ENCODE results near the gene LNPK.
"Not testable (repeated sequence)": the region's sequence is repeated elsewhere in the genome, so short reads cannot be mapped to it uniquely, and the experiment has no call there.

Gene LNPK

DNA sequence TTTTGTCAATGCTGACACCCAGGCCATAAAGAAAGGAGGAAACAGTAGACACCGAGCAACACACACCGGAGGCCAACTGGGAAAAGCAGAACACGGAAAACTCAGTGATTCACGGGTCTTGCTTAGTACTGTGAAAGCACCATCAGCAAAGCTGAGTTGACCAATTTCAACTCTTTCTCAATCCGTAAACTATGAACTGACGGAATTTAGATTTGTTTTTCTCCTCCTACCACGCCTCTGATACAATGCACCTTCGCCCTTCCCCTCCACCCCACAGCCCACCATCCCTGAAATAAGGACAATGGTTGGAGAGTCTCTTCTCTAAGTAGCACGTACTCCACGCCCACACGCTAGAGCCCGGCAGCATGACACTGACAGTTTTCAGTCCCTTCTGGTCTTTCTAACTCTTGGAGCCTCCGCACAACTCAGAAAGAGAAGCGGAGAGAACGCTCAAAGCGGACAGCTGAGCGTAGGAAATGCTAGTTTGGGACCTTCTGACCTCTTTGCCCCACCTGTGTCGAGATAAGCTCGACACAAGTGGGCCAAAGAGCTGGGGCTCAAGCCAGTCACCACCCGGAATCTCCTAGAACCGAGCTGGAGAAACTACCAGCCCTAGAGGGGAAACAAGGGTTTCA, 669 bp downstream of the LNPK start:
- no peaks in the 10 kb centered on the region for H3K9me3 Mint-ChIP-seq (ENCODE audit: low read depth)
- H3K36me3 Mint-ChIP-seq: peaks cover 2% of the 10 kb centered on the region
- H3K27ac Mint-ChIP-seq: peak overlapping the region; percentile 67
- H3K4me3 Mint-ChIP-seq: peak overlapping the region; percentile 99
- no peaks in the 10 kb centered on the region for H3K27me3 Mint-ChIP-seq
- H3K4me1 Mint-ChIP-seq (ENCODE audit: low read depth): peaks cover 29% of the 10 kb centered on the region

DNA sequence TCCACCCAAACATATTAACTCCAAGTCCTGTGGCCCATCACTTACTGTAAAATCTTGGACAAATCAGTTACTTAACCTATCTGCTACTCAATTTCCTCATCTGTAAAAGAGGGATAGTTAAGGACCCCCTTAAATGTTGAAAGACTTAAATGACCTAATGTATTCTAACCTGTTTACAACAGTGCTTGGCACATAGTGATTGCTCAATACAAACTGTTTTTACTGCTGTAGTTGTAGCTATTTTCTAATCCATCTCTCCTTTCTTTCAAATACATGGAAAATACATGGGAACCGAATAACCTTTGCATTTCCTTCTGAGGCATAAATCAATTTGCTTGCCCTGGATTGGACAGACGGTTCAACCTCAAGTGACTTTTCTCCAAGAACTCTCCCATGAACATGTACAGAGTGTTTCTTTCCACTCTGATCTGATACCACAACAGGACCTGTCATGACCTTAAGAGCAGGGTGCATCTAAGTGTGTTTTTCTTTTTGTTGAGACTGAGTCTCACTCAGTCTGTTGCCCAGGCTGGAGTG, 2.7 kb downstream of the LNPK start:
- H3K27ac Mint-ChIP-seq: no peak overlapping the region
- H3K9me3 Mint-ChIP-seq (ENCODE audit: low read depth): no peaks in the 10 kb centered on the region
- peaks cover 2% of the 10 kb centered on the region for H3K36me3 Mint-ChIP-seq
- peaks cover 29% of the 10 kb centered on the region for H3K4me1 Mint-ChIP-seq (ENCODE audit: low read depth)
- no peaks in the 10 kb centered on the region for H3K27me3 Mint-ChIP-seq
- no peak overlapping the region for H3K4me3 Mint-ChIP-seq

DNA sequence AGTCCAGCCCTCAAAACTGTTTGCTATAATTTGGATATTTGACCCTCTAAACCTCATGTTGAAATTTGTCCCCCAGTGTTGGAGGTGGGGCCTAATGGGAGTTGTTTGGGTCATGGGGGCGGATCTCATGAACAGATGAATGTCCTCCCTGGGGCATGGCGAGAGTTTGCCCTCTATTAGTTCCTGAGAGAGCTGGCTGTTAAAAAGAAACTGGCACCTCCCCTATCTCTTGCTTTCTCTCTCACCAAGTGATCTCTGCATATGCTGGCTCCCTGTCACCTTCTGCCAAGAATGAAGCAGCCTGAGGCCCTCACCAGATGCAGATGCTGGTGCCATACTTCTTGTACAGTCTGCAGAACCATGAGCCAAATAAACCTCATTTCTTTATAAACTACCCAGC, 12.0 kb downstream of the LNPK start:
- H3K36me3 Mint-ChIP-seq: peaks cover 23% of the 10 kb centered on the region
- no peaks in the 10 kb centered on the region for H3K4me1 Mint-ChIP-seq (ENCODE audit: low read depth)
- H3K27ac Mint-ChIP-seq: no peak overlapping the region
- H3K9me3 Mint-ChIP-seq (ENCODE audit: low read depth): no peaks in the 10 kb centered on the region
- no peak overlapping the region for H3K4me3 Mint-ChIP-seq
- H3K27me3 Mint-ChIP-seq: no peaks in the 10 kb centered on the region

- H3K27ac Mint-ChIP-seq; H3K4me1 Mint-ChIP-seq (ENCODE audit: low read depth); H3K27me3 Mint-ChIP-seq; H3K9me3 Mint-ChIP-seq (ENCODE audit: low read depth); H3K4me3 Mint-ChIP-seq: not testable (repeated sequence)
- H3K36me3 Mint-ChIP-seq: peaks cover 35% of the 10 kb centered on the region
Observed at GRCh38 chr2:175987126-175987525, 14.9 kb downstream of the LNPK start.

GRCh38 chr2:175984846-175985245, 17.2 kb downstream of the LNPK start:
- H3K27ac Mint-ChIP-seq: no peak overlapping the region
- peaks cover 31% of the 10 kb centered on the region for H3K36me3 Mint-ChIP-seq
- H3K4me1 Mint-ChIP-seq (ENCODE audit: low read depth): peaks cover 2% of the 10 kb centered on the region

DNA sequence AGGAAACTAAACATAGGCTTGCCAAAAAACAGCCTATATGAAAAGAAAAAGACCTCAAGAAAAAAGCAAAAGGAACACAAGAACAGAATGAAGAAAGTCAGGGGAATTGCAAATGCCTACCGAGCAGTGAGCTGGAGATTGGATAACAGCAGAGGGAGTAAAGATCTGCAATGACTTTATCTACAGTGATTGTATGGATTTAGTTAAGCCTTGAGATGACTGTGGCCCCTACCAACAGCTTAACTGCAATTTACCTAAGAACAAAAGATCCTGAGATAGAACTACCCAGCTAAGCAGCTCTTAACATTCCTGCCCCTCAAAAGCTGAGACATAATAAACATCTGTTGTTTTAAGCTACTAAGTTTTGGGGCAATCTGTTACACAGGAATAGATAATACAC, 20.5 kb downstream of the LNPK start:
- Mint-ChIP-seq H3K27ac (no peak overlapping the region), H3K4me1 (ENCODE audit: low read depth) (peaks cover 2% of the 10 kb centered on the region), H3K9me3 (ENCODE audit: low read depth) (no peaks in the 10 kb centered on the region), H3K27me3 (no peaks in the 10 kb centered on the region), H3K36me3 (peaks cover 33% of the 10 kb centered on the region), H3K4me3 (no peak overlapping the region)

More at GRCh38 chr2:175984846-175985245, 17.2 kb downstream of the LNPK start:
- no peaks in the 10 kb centered on the region for H3K27me3 Mint-ChIP-seq
- H3K4me3 Mint-ChIP-seq: no peak overlapping the region
- H3K9me3 Mint-ChIP-seq (ENCODE audit: low read depth): no peaks in the 10 kb centered on the region

DNA sequence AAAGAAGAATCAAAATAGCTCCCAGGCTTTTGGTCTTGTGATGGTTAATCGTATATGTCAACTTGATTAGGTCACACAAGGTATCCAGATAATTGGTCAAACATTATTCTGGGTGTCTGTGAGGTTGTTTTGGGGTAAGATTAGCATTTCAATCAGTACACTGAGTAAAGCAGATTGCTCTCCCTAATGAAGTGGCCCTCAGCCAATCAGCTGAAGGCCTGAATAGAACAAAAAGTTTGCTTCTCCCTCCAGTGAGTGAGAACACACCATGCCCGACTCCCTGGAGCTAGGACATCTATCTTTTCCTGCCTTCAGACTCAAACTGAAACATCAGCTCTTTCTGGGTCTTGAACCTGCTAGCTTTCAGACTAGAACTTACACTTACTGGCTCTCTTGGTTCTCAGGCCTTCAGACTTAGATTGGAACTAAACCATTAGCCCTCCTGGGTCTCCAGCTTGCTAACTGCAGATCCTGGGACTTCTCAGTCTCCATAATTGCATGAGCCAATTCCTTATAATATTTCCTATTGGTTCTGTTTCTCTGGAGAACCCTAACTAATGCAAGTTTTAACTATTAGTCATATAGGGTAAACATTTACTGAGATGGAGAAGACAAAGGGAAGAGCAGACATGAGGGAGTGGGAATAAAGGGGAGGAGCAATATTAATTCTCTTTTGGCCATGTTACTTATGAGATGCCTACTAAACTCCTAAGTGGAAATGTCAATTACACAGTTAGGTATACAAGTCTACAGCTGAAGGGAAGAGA, 25.5 kb downstream of the LNPK start:
- Mint-ChIP-seq H3K9me3 (ENCODE audit: low read depth) (peaks cover 2% of the 10 kb centered on the region), H3K4me3 (no peak overlapping the region), H3K27me3 (no peaks in the 10 kb centered on the region), H3K27ac (no peak overlapping the region), H3K4me1 (ENCODE audit: low read depth) (no peaks in the 10 kb centered on the region), H3K36me3 (peaks cover 38% of the 10 kb centered on the region)

GRCh38 chr2:175973373-175973772, 28.7 kb downstream of the LNPK start:
- H3K9me3 Mint-ChIP-seq (ENCODE audit: low read depth): peaks cover 2% of the 10 kb centered on the region
- no peaks in the 10 kb centered on the region for H3K27me3 Mint-ChIP-seq
- H3K27ac Mint-ChIP-seq: no peak overlapping the region
- H3K4me1 Mint-ChIP-seq (ENCODE audit: low read depth): peaks cover 3% of the 10 kb centered on the region
- H3K36me3 Mint-ChIP-seq: peaks cover 37% of the 10 kb centered on the region
- H3K4me3 Mint-ChIP-seq: no peak overlapping the region

DNA sequence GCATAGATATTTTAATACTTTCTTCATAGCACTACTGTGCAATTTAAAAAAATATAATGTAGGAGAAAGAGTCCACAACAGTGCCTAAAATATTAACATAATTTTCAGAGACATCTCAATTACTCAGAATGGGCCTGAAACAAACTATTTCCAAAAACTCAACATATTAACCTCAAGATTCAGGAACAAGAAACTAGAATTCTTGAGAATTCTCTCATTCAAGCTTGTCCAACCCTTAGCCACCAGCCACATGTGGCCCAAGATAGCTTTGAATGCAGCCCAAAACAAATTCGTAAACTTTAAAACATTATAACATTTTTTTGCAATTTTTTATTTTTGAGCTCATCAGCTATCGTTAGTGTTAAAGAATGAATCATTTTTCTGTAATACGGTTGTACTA, 35.2 kb downstream of the LNPK start:
- Mint-ChIP-seq H3K27me3 (no peaks in the 10 kb centered on the region), H3K27ac (no peak overlapping the region), H3K36me3 (peaks cover 23% of the 10 kb centered on the region), H3K4me3 (no peak overlapping the region), H3K4me1 (ENCODE audit: low read depth) (peaks cover 3% of the 10 kb centered on the region), H3K9me3 (ENCODE audit: low read depth) (no peaks in the 10 kb centered on the region)

DNA sequence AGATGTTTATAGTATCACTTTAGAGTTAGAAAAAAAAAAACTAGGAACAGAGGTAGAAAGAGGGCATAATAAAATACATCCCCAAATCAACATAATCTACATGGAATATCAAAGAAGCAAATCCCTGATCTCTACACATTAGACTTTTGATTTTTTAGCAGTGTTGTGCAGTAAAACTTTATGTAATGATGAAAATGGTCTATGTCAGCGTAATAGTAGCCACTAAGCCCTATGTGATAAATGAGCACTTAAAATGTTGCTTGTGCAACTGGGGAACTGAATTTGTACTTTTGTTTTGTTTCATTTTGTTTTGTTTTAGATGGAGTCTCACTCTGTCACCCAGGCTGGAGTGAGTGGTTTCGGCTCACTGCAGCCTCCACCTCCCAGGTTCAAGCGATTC, 36.3 kb downstream of the LNPK start:
- Mint-ChIP-seq H3K27me3 (no peaks in the 10 kb centered on the region), H3K4me3 (no peak overlapping the region), H3K27ac (no peak overlapping the region), H3K4me1 (ENCODE audit: low read depth) (peaks cover 3% of the 10 kb centered on the region), H3K36me3 (peaks cover 30% of the 10 kb centered on the region), H3K9me3 (ENCODE audit: low read depth) (no peaks in the 10 kb centered on the region)

DNA sequence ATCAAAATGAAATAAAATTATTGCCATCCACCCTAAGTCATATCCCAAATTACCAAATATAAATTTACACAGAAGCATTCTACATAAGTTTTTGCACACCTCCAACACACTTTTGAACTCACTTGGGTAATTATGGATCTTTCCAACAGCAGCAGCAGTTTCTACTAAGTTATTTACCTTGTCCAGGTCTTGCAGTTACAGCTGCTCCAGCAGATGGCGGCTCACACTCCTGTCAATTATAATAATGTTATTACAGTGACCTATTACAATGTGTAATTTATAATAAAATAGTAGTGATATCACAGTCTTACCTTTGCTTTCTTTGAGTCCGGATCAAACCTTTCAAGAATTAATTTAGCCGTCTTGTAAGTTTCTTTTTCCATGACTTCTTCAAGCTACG, 37.9 kb downstream of the LNPK start:
- no peaks in the 10 kb centered on the region for H3K9me3 Mint-ChIP-seq (ENCODE audit: low read depth)
- no peak overlapping the region for H3K4me3 Mint-ChIP-seq
- no peaks in the 10 kb centered on the region for H3K27me3 Mint-ChIP-seq
- H3K27ac Mint-ChIP-seq: no peak overlapping the region
- H3K4me1 Mint-ChIP-seq (ENCODE audit: low read depth): peaks cover 3% of the 10 kb centered on the region
- peaks cover 37% of the 10 kb centered on the region for H3K36me3 Mint-ChIP-seq

- not testable (repeated sequence) for H3K9me3 Mint-ChIP-seq (ENCODE audit: low read depth); H3K27me3 Mint-ChIP-seq; H3K27ac Mint-ChIP-seq; H3K4me1 Mint-ChIP-seq (ENCODE audit: low read depth); H3K4me3 Mint-ChIP-seq
- H3K36me3 Mint-ChIP-seq: peaks cover 43% of the 10 kb centered on the region
Observed at GRCh38 chr2:175963171-175963570, 38.9 kb downstream of the LNPK start.

GRCh38 chr2:175957845-175958244, 44.2 kb downstream of the LNPK start:
- Mint-ChIP-seq H3K27me3 (no peaks in the 10 kb centered on the region), H3K9me3 (ENCODE audit: low read depth) (no peaks in the 10 kb centered on the region), H3K4me3 (no peak overlapping the region), H3K27ac (no peak overlapping the region), H3K36me3 (peaks cover 56% of the 10 kb centered on the region), H3K4me1 (ENCODE audit: low read depth) (peaks cover 3% of the 10 kb centered on the region)

GRCh38 chr2:175955136-175955535, 46.9 kb downstream of the LNPK start:
- Mint-ChIP-seq H3K9me3 (ENCODE audit: low read depth) (no peaks in the 10 kb centered on the region), H3K36me3 (peaks cover 47% of the 10 kb centered on the region), H3K4me1 (ENCODE audit: low read depth) (peaks cover 1% of the 10 kb centered on the region)

GRCh38 chr2:175950512-175950911, 51.6 kb downstream of the LNPK start:
- no peak overlapping the region for H3K4me3 Mint-ChIP-seq
- peaks cover 25% of the 10 kb centered on the region for H3K36me3 Mint-ChIP-seq
- no peaks in the 10 kb centered on the region for H3K27me3 Mint-ChIP-seq
- no peaks in the 10 kb centered on the region for H3K4me1 Mint-ChIP-seq (ENCODE audit: low read depth)
- H3K27ac Mint-ChIP-seq: no peak overlapping the region
- no peaks in the 10 kb centered on the region for H3K9me3 Mint-ChIP-seq (ENCODE audit: low read depth)

More at GRCh38 chr2:175955136-175955535, 46.9 kb downstream of the LNPK start:
- Mint-ChIP-seq H3K27me3 (no peaks in the 10 kb centered on the region), H3K4me3 (no peak overlapping the region), H3K27ac (no peak overlapping the region)
